A673 (cell line): Measurements from ENCODE around the gene TSPEAR. TPM values are rescaled to one million over a fixed set of nuclear protein-coding genes. Genes with fewer than 3 reads are reported as not detected.

Experiments
- BruUV-seq: library from RNA; stranded (reverse); fragments of 400-500 nt; replicated peaks from 2 replicates; lab custom pipeline; 2021; lab: Mats Ljungman, UMichigan
- CTCF ChIA-PET: fragments of 300-600 bp; sonication (Branson Sonifier 250); formaldehyde crosslinking; loops from one replicate; lab custom pipeline; 2022; ENCODE audit warnings: antibody characterized with exemption; lab: Charles Lee
- POLR2A ChIA-PET: fragments of 300-600 bp; sonication (Branson Sonifier 250); formaldehyde crosslinking; loops from one replicate; lab custom pipeline; 2022; ENCODE audit warnings: antibody characterized with exemption; ENCODE audit not compliant: low non-redundant PET; lab: Charles Lee
- DNase-seq: peaks from one replicate; pipeline ENCODE4 v3.0.0-alpha.2; 2015; ENCODE audit warnings: low spot score
- H3K27ac ChIP-seq: fragments of 200-600 bp; sonication (generic); 2 replicates; pipeline ENCODE4 v1.5.1; 2016; ENCODE audit warnings: mixed run types, low read depth, mild to moderate bottlenecking, mixed read lengths, antibody characterized with exemption, low read length; ENCODE audit not compliant: poor library complexity, severe bottlenecking
- H3K27me3 ChIP-seq: fragments of 200-600 bp; sonication (generic); replicated peaks from 2 replicates; pipeline ENCODE4 v1.6.1; 2017; ENCODE audit warnings: mixed run types, low read depth, mild to moderate bottlenecking, mixed read lengths, antibody characterized with exemption, low read length; ENCODE audit not compliant: insufficient read depth, poor library complexity
- H3K36me3 ChIP-seq: fragments of 200-600 bp; sonication (generic); 2 replicates; pipeline ENCODE4 v1.6.1; 2016; ENCODE audit warnings: mixed run types, mild to moderate bottlenecking, mixed read lengths, antibody characterized with exemption, low read length; ENCODE audit not compliant: insufficient read depth, poor library complexity, severe bottlenecking
- H3K4me1 ChIP-seq: fragments of 200-600 bp; sonication (generic); 2 replicates; pipeline ENCODE4 v1.6.1; 2017; ENCODE audit warnings: mixed run types, mild to moderate bottlenecking, mixed read lengths, antibody characterized with exemption, low read length; ENCODE audit not compliant: insufficient read depth, poor library complexity, severe bottlenecking
- H3K4me3 ChIP-seq: fragments of 200-600 bp; sonication (generic); 2 replicates; pipeline ENCODE4 v1.5.1; 2016; ENCODE audit warnings: low read depth, mixed run types, mild to moderate bottlenecking, mixed read lengths, low read length; ENCODE audit not compliant: poor library complexity, severe bottlenecking
- H3K9me3 ChIP-seq: fragments of 200-600 bp; sonication (generic); 2 replicates; pipeline ENCODE4 v1.6.1; 2016; ENCODE audit warnings: mixed run types, low read depth, mild to moderate bottlenecking, mixed read lengths, antibody characterized with exemption, low read length; ENCODE audit not compliant: poor library complexity, severe bottlenecking
- EZH2 ChIP-seq: fragments of 200-600 bp; sonication (generic); IDR thresholded peaks from 2 replicates; pipeline ENCODE4 v1.6.1; 2017; ENCODE audit warnings: borderline replicate concordance, low read depth, mild to moderate bottlenecking, mixed read lengths, antibody characterized with exemption, low read length; ENCODE audit not compliant: poor library complexity, severe bottlenecking
- intact Hi-C: fragments of 100-400 bp; cut with micrococcal nuclease; formaldehyde crosslinking; loops from one replicate; pipeline ENCODE4 v1.10.0; 2022; ENCODE audit not compliant: unreplicated experiment
- total RNA-seq: library from RNA; stranded (reverse); gene quantifications from 2 replicates; pipeline ENCODE4 v1.2.3, GENCODE V29; 2021
- TF ChIP-seq, protein P1 (sequence below): fragments of 300-800, 200-600 bp; sonication (generic); conservative IDR thresholded peaks from 2 replicates; pipeline ENCODE4 v1.5.1; 2017; ENCODE audit warnings: low read depth, mild to moderate bottlenecking, antibody characterized with exemption, low read length, moderate library complexity, mixed read lengths

TSPEAR gene
- total RNA-seq, 1 experiment from 2014 or later: 8.3 TPM

DNA sequence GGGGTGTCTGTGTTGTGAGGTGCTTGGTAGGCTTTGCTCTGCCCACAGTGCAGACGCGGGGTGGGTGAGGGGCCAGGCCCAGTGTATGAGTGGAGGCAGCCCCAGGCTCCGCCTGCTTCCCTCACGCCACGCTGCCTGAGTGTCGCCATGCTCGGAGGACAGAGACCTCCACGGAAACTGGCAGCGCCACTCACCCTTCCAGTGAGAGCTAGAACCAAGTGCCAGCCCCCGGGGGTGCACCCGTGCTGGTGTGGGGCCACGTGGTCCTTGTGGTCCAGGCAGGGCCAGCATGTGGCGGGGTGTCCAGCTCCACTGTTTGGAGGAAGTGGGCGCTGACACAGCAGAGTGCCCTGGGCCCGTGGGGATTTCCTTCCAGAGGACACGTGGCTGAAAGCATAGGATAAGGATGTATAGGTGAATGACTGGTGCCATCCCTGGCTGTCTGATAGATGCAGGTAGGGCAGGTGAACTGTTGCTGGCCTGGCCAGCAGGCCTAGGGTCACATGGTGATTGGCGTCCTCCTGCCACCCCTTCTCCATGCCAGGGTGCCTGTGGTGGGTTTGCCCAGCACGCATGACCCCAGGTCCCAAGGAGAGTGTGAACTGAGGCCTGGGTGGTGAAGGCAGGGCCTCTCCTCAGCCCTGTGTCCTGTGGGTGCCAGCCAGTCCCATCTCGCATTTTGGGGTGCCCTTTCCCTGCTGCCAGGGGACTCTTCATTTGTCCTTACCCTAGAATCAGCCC, 252.2 kb downstream of the TSPEAR start:
- no peak overlapping the region for H3K27ac ChIP-seq
- no peaks in the 10 kb centered on the region for H3K4me1 ChIP-seq
- TF ChIP-seq, protein P1, sequence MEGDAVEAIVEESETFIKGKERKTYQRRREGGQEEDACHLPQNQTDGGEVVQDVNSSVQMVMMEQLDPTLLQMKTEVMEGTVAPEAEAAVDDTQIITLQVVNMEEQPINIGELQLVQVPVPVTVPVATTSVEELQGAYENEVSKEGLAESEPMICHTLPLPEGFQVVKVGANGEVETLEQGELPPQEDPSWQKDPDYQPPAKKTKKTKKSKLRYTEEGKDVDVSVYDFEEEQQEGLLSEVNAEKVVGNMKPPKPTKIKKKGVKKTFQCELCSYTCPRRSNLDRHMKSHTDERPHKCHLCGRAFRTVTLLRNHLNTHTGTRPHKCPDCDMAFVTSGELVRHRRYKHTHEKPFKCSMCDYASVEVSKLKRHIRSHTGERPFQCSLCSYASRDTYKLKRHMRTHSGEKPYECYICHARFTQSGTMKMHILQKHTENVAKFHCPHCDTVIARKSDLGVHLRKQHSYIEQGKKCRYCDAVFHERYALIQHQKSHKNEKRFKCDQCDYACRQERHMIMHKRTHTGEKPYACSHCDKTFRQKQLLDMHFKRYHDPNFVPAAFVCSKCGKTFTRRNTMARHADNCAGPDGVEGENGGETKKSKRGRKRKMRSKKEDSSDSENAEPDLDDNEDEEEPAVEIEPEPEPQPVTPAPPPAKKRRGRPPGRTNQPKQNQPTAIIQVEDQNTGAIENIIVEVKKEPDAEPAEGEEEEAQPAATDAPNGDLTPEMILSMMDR: no peak
- TF ChIP-seq EZH2: no peak
- POLR2A ChIA-PET: no interaction called here
- no peaks in the 10 kb centered on the region for H3K36me3 ChIP-seq
- H3K9me3 ChIP-seq: peaks cover 3% of the 10 kb centered on the region
- peaks cover under 1% of the 10 kb centered on the region for H3K27me3 ChIP-seq
- intact Hi-C loops: loop anchor here (10.0 kb wide), 1 partner anchor 104 kb away; the partner anchor contains the start of gene TRPM2
- DNase-seq: no peak
- BruUV-seq: no TSS peak
- no peak overlapping the region for H3K4me3 ChIP-seq
- CTCF ChIA-PET: no interaction called here

DNA sequence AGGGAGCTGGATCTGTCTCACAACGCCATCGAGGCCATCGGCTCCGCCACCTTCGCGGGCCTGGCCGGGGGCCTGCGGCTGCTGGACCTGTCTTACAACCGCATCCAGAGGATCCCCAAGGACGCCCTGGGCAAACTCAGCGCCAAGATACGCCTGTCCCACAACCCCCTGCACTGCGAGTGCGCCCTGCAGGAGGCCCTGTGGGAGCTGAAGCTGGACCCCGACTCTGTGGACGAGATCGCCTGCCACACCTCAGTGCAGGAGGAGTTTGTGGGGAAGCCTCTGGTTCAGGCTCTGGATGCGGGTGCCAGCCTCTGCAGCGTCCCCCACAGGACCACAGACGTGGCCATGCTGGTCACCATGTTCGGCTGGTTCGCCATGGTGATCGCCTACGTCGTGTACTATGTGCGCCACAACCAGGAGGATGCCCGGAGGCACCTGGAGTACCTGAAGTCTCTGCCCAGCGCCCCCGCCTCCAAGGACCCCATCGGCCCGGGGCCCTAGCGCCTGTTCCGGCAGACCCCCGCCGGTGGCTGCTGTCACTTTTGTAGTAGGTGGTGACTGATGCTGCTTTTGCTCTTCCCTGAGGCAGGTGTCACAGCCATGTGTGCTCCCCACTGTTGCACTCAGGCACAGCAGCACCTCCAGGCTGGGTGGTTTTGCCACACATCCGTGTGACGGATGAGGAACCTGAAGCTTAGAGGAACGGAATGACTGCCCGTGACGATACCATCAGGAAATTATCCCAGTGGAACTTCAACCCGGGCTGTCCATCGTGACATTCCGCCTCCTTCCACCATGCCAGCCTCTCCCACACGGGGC, 254.2 kb downstream of the TSPEAR start:
- H3K27ac ChIP-seq: no peak overlapping the region
- H3K27me3 ChIP-seq: peaks cover 17% of the 10 kb centered on the region
- no peak for DNase-seq
- H3K9me3 ChIP-seq: peaks cover 6% of the 10 kb centered on the region
- intact Hi-C loops: loop anchor here (10.0 kb wide), 1 partner anchor 102 kb away; the partner anchor contains the start of gene TRPM2
- no peaks in the 10 kb centered on the region for H3K36me3 ChIP-seq
- CTCF ChIA-PET: no interaction called here
- TF ChIP-seq, protein P1: no peak
- no peak for TF ChIP-seq EZH2
- no peaks in the 10 kb centered on the region for H3K4me1 ChIP-seq
- no peak overlapping the region for H3K4me3 ChIP-seq
- no TSS peak for BruUV-seq
- POLR2A ChIA-PET: no interaction called here

DNA sequence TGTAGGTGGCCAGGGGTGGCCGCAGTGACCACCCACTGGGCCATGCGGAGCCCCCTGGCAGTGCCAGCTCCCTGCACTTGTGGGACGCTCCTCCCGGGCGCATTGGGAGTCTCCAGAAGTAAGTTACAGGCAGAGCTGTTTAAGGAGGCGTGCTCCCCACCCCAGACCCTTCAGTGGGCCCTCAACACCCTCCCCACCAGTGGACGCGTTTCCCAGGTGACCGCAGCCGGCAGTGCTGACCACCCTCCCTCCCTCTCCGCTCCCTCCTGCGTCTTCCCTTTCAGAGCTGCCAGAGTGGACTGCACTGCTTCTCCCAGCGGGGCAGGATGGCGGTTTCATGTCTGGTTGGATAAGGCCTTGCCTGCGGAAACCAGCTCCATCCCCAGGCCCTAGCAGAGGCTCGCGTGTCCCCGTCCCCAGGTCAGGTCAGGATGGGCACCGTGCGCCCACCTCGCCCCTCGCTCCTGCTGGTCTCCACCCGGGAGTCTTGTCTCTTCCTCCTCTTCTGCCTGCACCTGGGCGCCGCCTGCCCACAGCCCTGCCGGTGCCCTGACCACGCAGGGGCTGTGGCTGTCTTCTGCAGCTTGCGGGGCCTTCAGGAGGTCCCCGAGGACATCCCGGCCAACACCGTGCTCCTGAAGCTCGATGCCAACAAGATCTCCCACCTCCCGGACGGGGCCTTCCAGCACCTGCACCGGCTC, 255.0 kb downstream of the TSPEAR start:
- intact Hi-C loops: loop anchor here (10.0 kb wide), 1 partner anchor 102 kb away; the partner anchor contains the start of gene TRPM2
- TF ChIP-seq, protein P1: 0 out of 2 replicates have a peak, but pooled peaks have one; percentile 8
- no peak for TF ChIP-seq EZH2
- ChIA-PET CTCF (no interaction called here), POLR2A (no interaction called here)
- BruUV-seq: no TSS peak
- Histone ChIP-seq H3K4me3 (peak overlapping the region; percentile 61), H3K36me3 (no peaks in the 10 kb centered on the region), H3K27me3 (peaks cover 25% of the 10 kb centered on the region), H3K4me1 (no peaks in the 10 kb centered on the region), H3K9me3 (peaks cover 6% of the 10 kb centered on the region), H3K27ac (no peak overlapping the region)
- no peak for DNase-seq
